ENCODE results near the gene LHFPL3.

- no peak for TF ChIP-seq SP1 (IDR thresholded peaks at IDR 0.05)
- no peak for TF ChIP-seq NFRKB (IDR thresholded peaks at IDR 0.05)
- no peak for TF ChIP-seq BHLHE40 (IDR thresholded peaks at IDR 0.05; ENCODE audit: borderline replicate concordance)
- no peak for TF ChIP-seq HDGF (IDR thresholded peaks at IDR 0.05; ENCODE audit: borderline replicate concordance)
- no peak for TF ChIP-seq TARDBP (IDR thresholded peaks at IDR 0.05)
- TF ChIP-seq CTBP1 (IDR thresholded peaks at IDR 0.05; ENCODE audit: borderline replicate concordance), result no peak
- no peak for TF ChIP-seq SUZ12 (IDR thresholded peaks at IDR 0.05)
Observed at GRCh38 chr7:104657134-104657533, 328.7 kb downstream of the LHFPL3 start.

All from HEK293T (cell line).